Activated CD8-positive, alpha-beta memory T cell treated with anti-CD3 and anti-CD28 coated beads, Interleukin-2, amount 10 ng/mL, durations not matched to agents 7 days and 5 days (primary cell): ENCODE results near the gene PIK3R3. TPM values are rescaled to one million over a fixed set of nuclear protein-coding genes. Genes with fewer than 3 reads are reported as not detected.
A peak's percentile ranks its signal among the peaks of the same experiment; 100 is the strongest.

Source experiments
- ATAC-seq: fragments of 150-1000 bp; cut with Tn5 transposase; one replicate; pipeline ENCODE4 v1.10.0; 2021; ENCODE audit warnings: moderate library complexity
- CTCF ChIA-PET: fragments of 350-600 bp; sonication (Branson Sonifier 250); formaldehyde crosslinking; loops from one replicate; lab custom pipeline; 2021; ENCODE audit warnings: antibody characterized with exemption; lab: Charles Lee
- DNase-seq: peaks from one replicate; pipeline ENCODE4 v3.0.0-alpha.2; 2020
- H3K27ac Mint-ChIP-seq: one replicate; pipeline ENCODE4 v1.8.0; 2021; ENCODE audit warnings: mild to moderate bottlenecking, mixed read lengths
- H3K27me3 Mint-ChIP-seq: one replicate; pipeline ENCODE4 v1.8.0; 2021; ENCODE audit warnings: mixed read lengths
- H3K36me3 Mint-ChIP-seq: one replicate; pipeline ENCODE4 v1.8.0; 2021; ENCODE audit warnings: mild to moderate bottlenecking, mixed read lengths
- H3K4me1 Mint-ChIP-seq: one replicate; pipeline ENCODE4 v1.8.0; 2021; ENCODE audit warnings: mixed read lengths
- H3K4me3 Mint-ChIP-seq: one replicate; pipeline ENCODE4 v1.8.0; 2021; ENCODE audit warnings: mild to moderate bottlenecking, moderate library complexity, mixed read lengths
- H3K9me3 Mint-ChIP-seq: one replicate; pipeline ENCODE4 v1.8.0; 2022; ENCODE audit warnings: low read depth, mixed read lengths
- total RNA-seq, 2 experiments: library from RNA; stranded (reverse); gene quantifications; one replicate each; pipeline ENCODE4 v1.2.3, GENCODE V29; 2021

The PIK3R3 gene
- total RNA-seq, 2 experiments from 2014 or later = 6.7 to 9.6 TPM

GRCh38 chr1:46036894-46037839, 95.3 kb downstream of the PIK3R3 start:
- Mint-ChIP-seq H3K27ac (no peak overlapping the region), H3K4me3 (no peak overlapping the region), H3K4me1 (peaks cover 2% of the 10 kb centered on the region), H3K9me3 (no peaks in the 10 kb centered on the region), H3K36me3 (no peaks in the 10 kb centered on the region), H3K27me3 (no peaks in the 10 kb centered on the region)
- DNase-seq (peak; percentile 87), ATAC-seq (peak; percentile 84)
- CTCF ChIA-PET = interaction anchor here (0.6 to 3.8 kb wide), 15 partner anchors 14 to 187 kb away, joined by 3 to 21 read pairs (median 4); partner anchors contain the start of gene LURAP1

- CTCF ChIA-PET = interaction anchor here (0.9 to 2.8 kb wide), 5 partner anchors 11 to 190 kb away, joined by 3 to 20 read pairs (median 7); partner anchors contain the start of gene TSPAN1
- H3K27me3 Mint-ChIP-seq = no peaks in the 10 kb centered on the region
- no peaks in the 10 kb centered on the region for H3K36me3 Mint-ChIP-seq
- H3K9me3 Mint-ChIP-seq = no peaks in the 10 kb centered on the region
- no peak overlapping the region for H3K27ac Mint-ChIP-seq
- DNase-seq (no peak), ATAC-seq (no peak)
- H3K4me3 Mint-ChIP-seq = no peak overlapping the region
- H3K4me1 Mint-ChIP-seq = no peaks in the 10 kb centered on the region
These were observed 97.6 kb downstream of the PIK3R3 start for GRCh38 chr1:46034601-46035516.

- Mint-ChIP-seq H3K9me3 (no peaks in the 10 kb centered on the region), H3K36me3 (no peaks in the 10 kb centered on the region), H3K27ac (no peak overlapping the region), H3K4me3 (no peak overlapping the region), H3K27me3 (no peaks in the 10 kb centered on the region), H3K4me1 (no peaks in the 10 kb centered on the region)
- DNase-seq (no peak), ATAC-seq (no peak)
- CTCF ChIA-PET = interaction anchor here (0.5 kb wide), 1 partner anchor 100 kb away, joined by 3 read pairs; no protein-coding TSS in a partner anchor
These were observed 101.4 kb downstream of the PIK3R3 start for GRCh38 chr1:46030876-46031660.

- DNase-seq (no peak), ATAC-seq (no peak)
- no peak overlapping the region for H3K4me3 Mint-ChIP-seq
- H3K9me3 Mint-ChIP-seq = no peaks in the 10 kb centered on the region
- H3K27me3 Mint-ChIP-seq = no peaks in the 10 kb centered on the region
- CTCF ChIA-PET = no interaction called here
- H3K4me1 Mint-ChIP-seq = no peaks in the 10 kb centered on the region
- no peak overlapping the region for H3K27ac Mint-ChIP-seq
- no peaks in the 10 kb centered on the region for H3K36me3 Mint-ChIP-seq
These were observed 102.2 kb downstream of the PIK3R3 start for GRCh38 chr1:46030074-46030870.

- CTCF ChIA-PET = interaction anchor here (1.0 to 2.0 kb wide), 2 partner anchors 156 to 196 kb away, joined by 3 to 4 read pairs; no protein-coding TSS in a partner anchor
- H3K27me3 Mint-ChIP-seq = no peaks in the 10 kb centered on the region
- no peak for ATAC-seq
- peaks cover 8% of the 10 kb centered on the region for H3K36me3 Mint-ChIP-seq
- no peak for DNase-seq
- no peak overlapping the region for H3K4me3 Mint-ChIP-seq
- no peaks in the 10 kb centered on the region for H3K4me1 Mint-ChIP-seq
- no peaks in the 10 kb centered on the region for H3K9me3 Mint-ChIP-seq
- no peak overlapping the region for H3K27ac Mint-ChIP-seq
These were observed 104.4 kb downstream of the PIK3R3 start for GRCh38 chr1:46027788-46028573.

GRCh38 chr1:46026531-46026930, 105.9 kb downstream of the PIK3R3 start:
- no peaks in the 10 kb centered on the region for H3K4me1 Mint-ChIP-seq
- DNase-seq = no peak
- no peaks in the 10 kb centered on the region for H3K27me3 Mint-ChIP-seq
- peaks cover 10% of the 10 kb centered on the region for H3K36me3 Mint-ChIP-seq
- ATAC-seq = no peak
- H3K9me3 Mint-ChIP-seq = no peaks in the 10 kb centered on the region
- H3K4me3 Mint-ChIP-seq = no peak overlapping the region
- CTCF ChIA-PET = interaction anchor here (1.0 kb wide), 1 partner anchor 197 kb away, joined by 3 read pairs; no protein-coding TSS in a partner anchor
- H3K27ac Mint-ChIP-seq = no peak overlapping the region

GRCh38 chr1:46021046-46021996, 111.1 kb downstream of the PIK3R3 start:
- peaks cover 10% of the 10 kb centered on the region for H3K36me3 Mint-ChIP-seq
- no peak overlapping the region for H3K27ac Mint-ChIP-seq
- no peaks in the 10 kb centered on the region for H3K9me3 Mint-ChIP-seq
- H3K4me1 Mint-ChIP-seq = no peaks in the 10 kb centered on the region
- DNase-seq = no peak
- no peak overlapping the region for H3K4me3 Mint-ChIP-seq
- CTCF ChIA-PET = no interaction called here
- no peaks in the 10 kb centered on the region for H3K27me3 Mint-ChIP-seq
- no peak for ATAC-seq

- CTCF ChIA-PET = no interaction called here
- ATAC-seq (no peak), DNase-seq (no peak)
These were observed 112.4 kb downstream of the PIK3R3 start for GRCh38 chr1:46020010-46020409.

GRCh38 chr1:46019348-46019747, 113.1 kb downstream of the PIK3R3 start:
- CTCF ChIA-PET = no interaction called here
- DNase-seq = no peak
- peaks cover 10% of the 10 kb centered on the region for H3K36me3 Mint-ChIP-seq

More at GRCh38 chr1:46020010-46020409, 112.4 kb downstream of the PIK3R3 start:
- no peak overlapping the region for H3K27ac Mint-ChIP-seq
- H3K36me3 Mint-ChIP-seq = peaks cover 11% of the 10 kb centered on the region
- no peaks in the 10 kb centered on the region for H3K9me3 Mint-ChIP-seq
- H3K27me3 Mint-ChIP-seq = no peaks in the 10 kb centered on the region
- no peaks in the 10 kb centered on the region for H3K4me1 Mint-ChIP-seq
- no peak overlapping the region for H3K4me3 Mint-ChIP-seq

GRCh38 chr1:46017876-46018503, 114.4 kb downstream of the PIK3R3 start:
- Mint-ChIP-seq H3K27ac (no peak overlapping the region), H3K4me3 (no peak overlapping the region), H3K27me3 (no peaks in the 10 kb centered on the region), H3K36me3 (peaks cover 7% of the 10 kb centered on the region), H3K4me1 (no peaks in the 10 kb centered on the region), H3K9me3 (no peaks in the 10 kb centered on the region)
- DNase-seq = no peak
- CTCF ChIA-PET = no interaction called here
- ATAC-seq = no peak

More at GRCh38 chr1:46019348-46019747, 113.1 kb downstream of the PIK3R3 start:
- H3K4me3 Mint-ChIP-seq = no peak overlapping the region
- no peak for ATAC-seq
- no peaks in the 10 kb centered on the region for H3K9me3 Mint-ChIP-seq
- no peaks in the 10 kb centered on the region for H3K4me1 Mint-ChIP-seq
- H3K27ac Mint-ChIP-seq = no peak overlapping the region
- no peaks in the 10 kb centered on the region for H3K27me3 Mint-ChIP-seq
